Hindlimb muscle (tissue), 1 donor: ENCODE data around the gene NLGN4Y. TPM values are rescaled to one million over a fixed set of nuclear protein-coding genes. Genes with fewer than 3 reads are reported as not detected.
"Not testable (repeated sequence)": the region's sequence is repeated elsewhere in the genome, so short reads cannot be mapped to it uniquely, and the experiment has no call there.

ENCODE experiments used
- DNase-seq: peaks from one replicate; pipeline ENCODE4 v3.0.0-alpha.2; 2013
- polyA plus RNA-seq: library from polyadenylated mRNA; unstranded; fragments of 120-200 nt; gene quantifications from one replicate; pipeline ENCODE4 v1.2.1, GENCODE V29; 2013; ENCODE audit not compliant: insufficient read length

NLGN4Y gene
- polyA plus RNA-seq, 1 donor, result 6.5 TPM

DNA sequence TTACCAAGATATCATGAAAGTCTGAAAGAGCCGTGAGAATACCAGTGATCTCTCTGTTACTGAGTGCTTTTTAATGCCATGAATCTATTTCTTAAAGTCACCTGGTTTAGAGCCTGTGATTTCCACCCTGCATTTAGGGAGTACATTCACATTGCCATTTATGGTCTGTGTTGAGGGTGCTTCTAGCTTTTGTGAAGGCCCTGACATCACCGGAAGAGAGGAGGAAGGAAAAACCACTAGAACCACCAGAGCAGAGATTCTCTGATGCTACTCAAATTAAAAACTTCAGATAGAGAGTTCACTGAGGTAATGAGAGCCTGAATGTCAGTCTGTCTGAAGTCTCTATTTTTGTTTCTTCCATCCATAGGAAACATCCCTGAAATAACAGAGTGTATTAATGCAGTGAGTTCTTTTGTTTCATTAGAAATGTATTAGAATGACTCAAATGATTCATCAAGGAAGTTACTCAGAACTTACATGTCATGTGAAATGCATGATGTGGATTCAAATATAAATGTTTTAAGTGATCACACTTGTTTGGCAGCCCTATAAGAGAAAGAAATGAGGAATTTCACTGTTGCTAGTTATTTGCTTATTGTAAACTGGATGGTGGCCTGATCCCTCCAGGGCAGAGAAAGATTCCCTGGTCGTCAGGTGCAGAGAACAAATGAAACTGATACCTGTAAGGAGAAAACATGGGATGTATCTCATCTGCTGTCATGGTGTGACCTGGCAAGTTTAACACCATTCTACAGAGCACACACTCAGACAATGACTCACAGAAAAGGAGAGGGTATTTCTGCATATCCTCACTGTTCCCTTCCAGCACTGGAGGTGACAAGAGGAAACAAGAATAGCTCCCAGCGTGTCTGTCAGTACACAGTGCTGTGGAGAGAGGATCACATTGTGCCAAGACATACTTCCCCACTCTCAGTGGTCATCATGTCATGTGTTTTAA is 310.1 kb downstream of the NLGN4Y start:
- no peak for DNase-seq

DNA sequence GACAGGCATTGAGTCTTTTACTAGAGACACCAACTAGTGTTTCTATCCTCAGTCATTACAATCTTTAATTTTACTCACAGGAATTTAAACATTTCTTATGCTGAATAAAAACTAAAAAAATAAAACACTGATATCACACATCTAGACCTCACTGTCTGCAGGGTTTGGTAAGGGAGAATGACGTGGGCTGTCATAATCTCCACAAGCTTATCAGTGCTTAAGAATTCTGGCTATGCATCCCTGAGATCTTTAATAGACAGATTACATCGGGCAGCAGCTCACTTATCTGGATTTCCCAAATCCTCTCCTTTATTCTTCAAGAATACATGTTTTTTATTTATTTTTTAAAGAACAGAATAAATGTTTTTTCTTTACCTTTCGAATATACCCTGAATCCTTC is 313.1 kb downstream of the NLGN4Y start:
- no peak for DNase-seq

DNA sequence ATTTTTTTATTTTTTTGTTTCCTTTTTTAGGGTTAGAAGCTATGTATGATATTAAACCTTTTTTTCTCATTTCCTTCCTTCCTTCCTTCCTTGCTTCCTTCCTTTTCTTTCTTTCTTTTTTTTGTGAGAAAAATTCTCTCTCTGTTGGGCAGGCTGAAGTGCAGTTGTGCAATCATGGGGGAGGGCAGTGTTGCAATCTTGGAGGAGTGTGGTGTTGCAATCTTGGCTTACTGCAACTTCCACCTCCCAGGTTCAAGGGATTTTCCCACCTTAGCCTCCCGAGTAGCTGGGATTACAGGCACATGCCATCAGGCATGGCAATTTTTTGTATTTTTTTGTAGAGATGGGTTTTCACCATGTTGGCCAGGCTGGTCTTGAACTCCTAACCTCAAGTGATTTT is 326.4 kb downstream of the NLGN4Y start:
- DNase-seq, result no peak

DNA sequence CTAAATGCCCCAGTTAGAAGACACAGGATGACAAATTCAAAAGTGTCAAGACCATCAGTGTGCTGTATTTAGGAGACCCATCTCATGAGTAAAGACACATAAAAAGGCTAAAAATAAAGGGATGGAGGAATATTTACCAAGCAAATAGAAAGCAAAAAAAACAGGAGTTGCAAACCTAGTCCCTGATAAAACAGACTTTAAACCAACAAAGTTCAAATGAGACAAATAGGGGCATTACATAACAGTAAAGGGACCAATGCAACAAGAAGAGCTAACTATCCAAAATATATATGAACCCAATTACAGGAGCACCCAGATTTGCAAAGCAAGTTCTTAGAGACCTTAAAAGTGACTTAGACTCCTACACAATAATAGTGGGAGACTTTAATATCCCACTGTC is 336.1 kb downstream of the NLGN4Y start:
- no peak for DNase-seq

DNA sequence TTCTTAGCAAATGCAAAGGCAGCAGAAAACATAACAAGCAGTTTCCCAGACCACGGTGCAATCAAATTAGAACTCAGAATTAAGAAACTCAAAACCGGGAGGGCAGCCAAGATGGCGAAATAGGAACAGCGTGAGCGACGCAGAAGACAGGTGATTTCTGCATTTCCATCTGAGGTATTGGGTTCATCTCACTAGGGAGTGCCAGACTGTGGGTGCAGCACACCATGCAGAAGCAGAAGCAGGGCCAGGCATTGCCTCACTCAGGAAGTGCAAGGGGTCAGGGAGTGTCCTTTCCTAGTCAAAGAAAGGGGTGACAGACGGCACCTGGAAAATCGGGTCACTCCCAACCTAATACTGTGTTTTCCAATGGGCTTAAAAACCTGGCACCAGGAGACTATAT is 336.7 kb downstream of the NLGN4Y start:
- not testable (repeated sequence) for DNase-seq

DNA sequence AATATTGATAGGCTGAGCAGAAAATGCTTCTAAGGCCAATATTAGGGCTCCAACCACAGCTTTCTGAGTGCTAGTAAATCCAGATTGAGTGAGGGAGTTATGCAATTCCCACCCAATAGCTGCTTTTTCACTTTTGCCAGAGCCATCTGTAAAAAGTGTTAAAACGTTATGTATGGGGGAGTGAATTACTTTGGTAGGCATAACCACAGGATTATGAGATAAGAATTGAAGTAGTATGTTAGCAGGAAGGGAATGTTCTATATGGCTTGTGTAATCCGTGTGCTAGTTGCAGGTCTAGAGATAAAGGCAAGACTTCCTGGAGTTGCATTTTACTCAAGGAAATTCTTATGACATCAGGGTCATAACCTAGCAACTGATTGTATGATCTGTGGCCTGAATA is 347.6 kb downstream of the NLGN4Y start:
- no peak for DNase-seq
